ENCODE results near the gene ZNF98.

Gene ZNF98

DNA sequence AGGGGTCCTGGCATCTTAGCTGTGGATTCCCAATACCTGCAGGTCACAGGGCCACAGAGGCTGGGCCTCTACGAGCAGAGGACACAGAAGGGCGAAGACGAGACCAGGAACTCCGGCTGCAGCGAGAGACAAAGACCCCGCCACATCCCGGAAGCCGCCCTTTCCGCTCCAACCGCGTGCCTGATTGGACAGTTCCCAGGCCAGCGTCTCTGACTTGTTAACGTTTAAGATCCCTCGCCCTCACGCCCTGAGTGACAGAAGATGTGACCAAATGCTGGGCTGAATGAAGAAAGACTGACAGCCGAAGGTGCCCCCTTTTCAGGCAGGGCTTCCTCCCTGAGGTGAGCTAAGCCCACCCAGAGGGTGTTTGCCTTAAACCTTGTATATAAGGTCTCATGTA, at the start of gene ZNF98:
Gene ZNF98 (minus strand): TSS at position 136 of the 400 bp plus-strand sequence. CDS start 122 bp downstream, at position 14.
- DNase-seq, result no peak

GRCh38 chr19:22446605-22447004, 24.5 kb upstream of the ZNF98 start:
- no peak for DNase-seq

DNA sequence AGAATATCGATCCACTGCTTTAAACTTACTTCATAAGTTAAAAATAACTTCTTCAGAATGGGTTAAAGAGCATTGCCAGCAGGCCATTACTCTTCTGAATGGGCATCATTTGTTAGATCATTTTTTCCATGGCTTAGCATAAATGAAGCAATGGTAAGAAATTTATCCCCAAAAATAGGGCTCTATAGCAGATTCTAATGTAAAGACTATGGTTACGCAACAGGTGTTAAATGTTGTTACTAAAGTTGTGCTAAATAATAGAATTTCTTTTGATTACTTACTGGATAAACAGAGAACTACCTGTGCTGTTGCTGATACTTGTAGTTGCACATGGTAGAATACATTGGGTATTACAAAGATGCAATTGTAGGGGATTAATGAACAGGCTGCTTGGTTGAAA, 15.9 kb upstream of the ZNF98 start:
- no peak for DNase-seq

DNA sequence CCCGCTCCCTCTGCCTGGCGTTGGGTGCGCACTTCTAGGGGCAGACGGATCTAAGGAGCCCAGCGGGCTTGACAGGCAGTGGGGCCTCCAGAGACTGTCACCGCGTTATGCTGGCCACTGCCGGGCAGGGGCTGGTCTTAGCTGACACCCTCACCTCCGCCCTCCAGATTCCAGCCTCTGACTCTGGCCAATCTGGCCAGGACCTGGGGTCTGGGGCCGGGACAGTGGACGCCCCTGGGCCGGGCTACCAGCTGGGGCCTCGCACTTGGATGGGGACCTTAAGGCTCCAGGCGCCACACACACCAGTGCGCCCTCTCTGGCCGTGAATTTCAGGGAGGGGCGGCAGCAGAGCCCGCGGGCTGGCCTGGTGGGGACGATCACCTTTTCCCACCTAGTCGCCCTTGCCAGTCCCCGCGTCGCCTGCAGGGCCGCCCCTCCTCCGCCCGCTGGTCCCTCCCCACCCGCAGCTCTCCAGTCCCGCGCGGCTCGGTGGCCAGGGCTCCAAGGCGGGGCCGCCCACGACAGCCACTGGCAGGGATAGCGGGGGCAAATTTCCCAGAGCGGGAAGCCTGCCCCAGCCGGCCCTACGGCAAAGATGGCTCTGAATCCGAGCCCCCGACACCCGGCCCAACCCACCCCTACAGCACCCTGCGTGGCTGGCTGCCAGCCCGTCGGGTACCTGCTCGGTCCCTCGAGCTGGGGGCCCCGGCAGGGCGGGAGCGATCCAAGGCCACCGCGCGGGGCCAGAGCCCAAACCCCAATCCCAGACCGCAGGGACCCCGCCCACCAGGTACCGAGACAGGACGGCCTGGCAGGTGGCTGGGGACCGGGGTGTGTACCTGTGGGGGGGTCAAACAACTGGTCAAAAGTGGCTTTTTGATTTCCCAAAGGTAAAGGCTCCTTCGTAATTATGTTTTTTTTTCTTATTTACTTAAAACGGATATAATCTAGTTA, 6.1 kb upstream of the ZNF98 start:
- DNase-seq, result no peak

DNA sequence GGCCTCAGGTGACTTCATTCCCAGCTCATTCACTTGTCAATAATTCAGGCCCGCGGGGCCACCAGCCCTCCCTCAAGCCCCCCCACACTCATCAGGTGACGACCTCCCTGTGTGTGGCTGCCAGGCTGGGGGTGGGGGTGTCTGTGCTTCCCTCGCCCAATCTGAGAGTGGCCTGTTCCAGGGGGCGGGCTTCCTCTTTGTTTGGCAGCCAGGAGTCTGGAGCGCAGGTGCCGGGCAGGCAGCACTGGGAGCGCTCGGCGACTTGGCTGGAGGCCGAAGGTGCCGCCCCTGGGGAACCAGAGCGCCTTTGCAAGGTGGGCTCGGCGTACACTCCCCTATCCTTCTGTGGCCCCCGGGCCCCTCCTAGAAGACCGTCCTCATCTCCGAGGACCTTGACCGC, 5.4 kb upstream of the ZNF98 start:
- DNase-seq, result no peak

DNA sequence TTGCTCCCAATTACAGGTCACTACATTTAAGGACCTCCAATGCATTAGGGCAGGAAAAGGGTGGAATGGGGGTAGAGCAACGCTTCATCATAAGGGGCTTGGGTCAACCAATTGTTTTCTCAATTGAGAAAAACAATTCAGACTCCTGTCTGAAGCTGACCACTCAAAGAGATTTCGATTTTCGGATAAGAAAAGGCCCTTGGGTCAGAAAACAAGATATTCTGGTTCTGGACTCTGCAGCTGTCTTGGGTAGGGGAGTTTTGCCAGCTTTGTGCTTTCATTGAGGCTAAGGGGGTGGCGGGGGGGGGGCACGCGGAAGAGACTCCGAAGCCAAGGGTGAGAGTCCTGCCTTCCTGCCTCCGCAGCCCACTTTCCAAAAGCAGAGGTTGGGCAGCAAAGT, 4.8 kb upstream of the ZNF98 start:
- no peak for DNase-seq

- no peak for DNase-seq
Measured at GRCh38 chr19:22421797-22422196, 349 bp downstream of the ZNF98 start.

- no peak for DNase-seq
Measured at GRCh38 chr19:22354665-22355064, 67.5 kb downstream of the ZNF98 start.

All from NCI-H446 treated with DMSO at 0.1 percent for 48 hours (cell line).